HG03025 (cell line): ENCODE data around the gene MEGF6.

Source experiments
- ATAC-seq: cut with Tn5 transposase; IDR thresholded peaks from one replicate; pipeline ENCODE4 v1.9.1; 2021; ENCODE audit warnings: mild to moderate bottlenecking, moderate library complexity; ENCODE audit not compliant: unreplicated experiment, low FRiP score

The MEGF6 gene

DNA sequence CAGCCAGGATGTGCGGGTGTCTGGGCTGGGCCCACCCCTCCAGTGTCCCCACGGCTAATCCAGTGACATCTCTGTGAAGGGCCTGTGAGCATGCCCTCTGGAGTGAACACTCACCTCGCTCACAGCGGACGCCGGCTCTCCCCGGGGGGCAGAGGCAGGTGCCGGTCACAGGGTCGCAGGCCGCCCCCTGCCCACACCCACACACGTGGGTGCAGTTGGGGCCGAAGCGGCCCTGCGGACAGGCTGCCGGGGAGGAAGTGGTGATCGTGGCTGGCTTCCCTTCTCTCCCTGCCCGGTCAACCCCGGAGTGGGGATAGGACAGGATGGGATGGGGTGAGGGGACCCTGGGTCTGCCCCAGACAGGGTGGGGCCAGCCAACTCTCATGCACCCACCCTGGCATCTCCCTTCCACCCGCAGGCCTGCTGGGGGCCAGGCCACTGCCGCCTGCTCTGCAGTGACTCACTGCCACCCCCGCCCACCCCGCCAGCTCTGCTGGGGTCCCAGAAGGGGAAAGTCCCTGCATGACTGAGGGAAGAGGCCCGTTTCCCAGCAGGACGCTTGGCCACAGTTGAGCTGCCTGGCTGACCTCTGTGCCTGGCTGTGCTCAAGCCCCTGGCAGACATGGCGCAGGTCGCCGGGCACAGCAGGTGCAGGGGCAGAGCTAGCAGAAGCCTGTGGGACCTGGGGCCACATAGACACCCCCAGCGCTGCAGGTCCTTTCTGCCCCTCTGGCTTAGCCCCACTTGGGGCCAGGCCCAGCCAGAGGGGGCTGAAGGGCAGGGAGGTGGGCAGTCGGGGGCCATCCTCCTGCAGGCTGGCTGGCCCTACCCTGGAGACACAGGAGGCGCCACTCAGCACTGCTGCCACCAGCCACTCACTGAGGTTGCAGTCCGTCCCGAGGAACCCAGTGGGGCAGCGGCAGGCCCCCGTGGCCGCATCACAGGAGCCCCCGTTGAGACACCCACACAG lies 115.2 kb downstream of the MEGF6 start:
- ATAC-seq: no peak

- ATAC-seq: no peak
These were observed 116.7 kb downstream of the MEGF6 start for GRCh38 chr1:3494321-3495308.

- ATAC-seq: no peak
These were observed 118.6 kb downstream of the MEGF6 start for GRCh38 chr1:3492545-3493246.

GRCh38 chr1:3491291-3492246 lies 119.7 kb downstream of the MEGF6 start:
- peak; percentile 61 for ATAC-seq

DNA sequence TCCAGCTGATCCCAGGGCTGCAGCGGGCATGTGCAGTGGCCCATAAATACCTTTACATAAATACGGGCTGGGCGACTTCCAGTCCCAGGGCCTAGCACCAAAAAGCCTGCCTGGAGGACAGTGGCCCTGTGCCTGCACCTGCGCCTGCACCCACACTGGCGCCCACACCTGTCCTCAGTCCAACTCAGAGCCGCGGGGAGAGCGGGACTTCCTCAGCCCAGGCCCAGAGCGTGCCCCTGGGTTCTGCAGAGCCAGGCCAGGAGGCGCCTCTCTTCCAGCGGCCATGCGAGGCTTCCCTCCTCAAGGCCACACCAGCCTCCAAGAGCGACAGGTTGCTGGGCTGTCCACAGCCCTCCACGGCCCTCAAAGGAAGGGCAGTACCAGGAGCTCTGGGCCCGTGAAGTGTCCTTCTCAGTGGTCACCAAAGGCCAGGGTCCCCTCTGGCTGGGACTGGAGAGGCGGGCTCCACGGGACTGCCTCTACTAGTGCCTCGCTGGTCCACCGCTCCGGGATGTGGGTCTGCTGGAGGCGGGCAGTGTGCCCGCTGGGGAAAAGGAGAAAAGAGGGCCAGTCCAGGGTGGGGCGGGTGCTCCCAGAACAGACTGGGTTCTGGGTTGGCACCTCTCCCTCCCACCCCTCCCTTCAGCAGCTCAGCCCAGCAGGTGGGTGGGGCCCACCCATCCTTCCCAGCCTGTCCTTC lies 121.1 kb downstream of the MEGF6 start:
- ATAC-seq: no peak

DNA sequence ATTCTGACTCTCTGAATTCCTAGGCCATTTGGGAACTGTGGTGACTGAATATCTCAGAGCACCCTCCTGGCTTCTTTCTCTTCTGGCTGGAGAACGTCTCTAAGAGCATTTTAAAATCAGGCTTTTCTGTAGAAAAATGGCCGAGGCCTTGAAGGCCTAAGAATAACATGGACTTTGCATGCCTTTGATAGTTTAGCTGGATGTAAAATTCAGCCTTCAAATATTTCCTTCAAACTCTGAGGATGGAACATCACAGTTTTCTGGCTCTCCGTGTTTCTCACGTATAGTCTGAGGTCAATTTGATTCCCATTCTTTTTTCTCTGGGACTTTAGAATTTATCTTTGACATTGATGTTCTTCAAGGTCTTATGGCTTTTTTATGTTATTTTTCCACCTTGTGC lies 122.9 kb downstream of the MEGF6 start:
- no peak for ATAC-seq

DNA sequence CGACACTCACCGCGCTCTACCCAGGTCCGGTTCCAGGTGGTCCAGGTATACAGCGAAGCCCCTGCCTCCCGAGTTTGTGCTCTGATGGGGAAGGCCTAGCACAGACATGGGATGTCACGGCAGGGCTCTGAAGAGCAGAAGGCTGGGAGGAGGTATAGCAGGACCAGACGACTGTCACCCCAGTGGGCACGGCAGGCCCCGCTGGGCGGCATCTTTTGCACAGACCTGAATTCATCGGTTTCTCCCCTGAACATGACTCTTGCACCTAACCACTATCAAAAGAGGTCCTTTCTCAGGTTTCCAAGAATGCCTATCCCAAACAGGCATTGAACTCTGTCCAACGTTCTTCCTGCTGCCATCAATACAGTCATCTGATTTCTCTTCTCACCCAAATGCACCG lies 126.3 kb downstream of the MEGF6 start:
- ATAC-seq: no peak

GRCh38 chr1:3483801-3484444 lies 127.4 kb downstream of the MEGF6 start:
- ATAC-seq: no peak

GRCh38 chr1:3483380-3483779 lies 127.9 kb downstream of the MEGF6 start:
- no peak for ATAC-seq

GRCh38 chr1:3482378-3482849 lies 128.9 kb downstream of the MEGF6 start:
- ATAC-seq: no peak

DNA sequence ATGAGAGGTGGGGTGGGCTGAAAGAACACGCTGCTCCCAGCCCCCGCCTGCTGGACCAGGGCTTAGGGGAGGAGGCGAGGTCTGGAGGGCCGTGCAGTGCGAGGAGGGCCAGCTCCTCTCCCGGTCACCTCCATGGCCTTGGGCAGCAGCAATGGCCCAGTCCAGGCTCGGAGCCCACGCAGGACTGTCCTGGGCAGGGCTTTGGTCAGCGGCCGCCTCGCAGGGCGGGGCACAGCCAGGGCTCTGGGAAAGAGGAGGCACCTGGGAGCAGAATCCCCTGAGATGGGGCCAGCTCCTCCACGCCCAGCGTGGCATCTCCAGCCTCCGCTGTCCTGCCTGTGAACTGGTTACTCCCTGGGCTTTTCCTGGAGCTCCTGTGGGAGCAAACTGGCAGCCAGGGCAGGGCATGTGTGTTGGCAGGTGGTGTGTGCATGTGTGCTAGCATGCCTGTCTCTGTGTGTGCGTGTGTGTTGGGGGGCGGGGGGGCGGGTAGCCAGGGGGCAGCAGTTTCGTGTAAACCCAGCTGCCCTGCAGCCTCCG lies 129.4 kb downstream of the MEGF6 start:
- ATAC-seq: no peak

- ATAC-seq: no peak
These were observed 130.3 kb downstream of the MEGF6 start for GRCh38 chr1:3481046-3481445.

DNA sequence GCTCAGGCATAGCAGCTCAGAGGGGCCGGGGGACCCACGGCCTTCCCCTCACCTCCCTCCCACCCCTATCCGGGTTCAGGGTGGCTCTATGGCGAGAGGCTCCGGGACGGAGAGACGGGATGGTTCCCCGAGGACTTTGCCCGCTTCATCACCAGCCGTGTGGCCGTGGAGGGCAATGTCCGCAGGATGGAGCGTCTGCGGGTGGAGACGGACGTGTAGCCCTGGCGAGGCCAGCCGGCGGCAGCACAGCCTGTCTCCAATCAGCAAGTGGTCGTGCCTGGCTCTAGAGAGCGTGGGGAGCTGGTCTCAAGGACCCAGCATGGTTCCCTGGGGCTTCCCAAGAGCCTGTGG lies 131.0 kb downstream of the MEGF6 start:
- ATAC-seq: no peak

- no peak for ATAC-seq
These were observed 131.6 kb downstream of the MEGF6 start for GRCh38 chr1:3479511-3480368.

DNA sequence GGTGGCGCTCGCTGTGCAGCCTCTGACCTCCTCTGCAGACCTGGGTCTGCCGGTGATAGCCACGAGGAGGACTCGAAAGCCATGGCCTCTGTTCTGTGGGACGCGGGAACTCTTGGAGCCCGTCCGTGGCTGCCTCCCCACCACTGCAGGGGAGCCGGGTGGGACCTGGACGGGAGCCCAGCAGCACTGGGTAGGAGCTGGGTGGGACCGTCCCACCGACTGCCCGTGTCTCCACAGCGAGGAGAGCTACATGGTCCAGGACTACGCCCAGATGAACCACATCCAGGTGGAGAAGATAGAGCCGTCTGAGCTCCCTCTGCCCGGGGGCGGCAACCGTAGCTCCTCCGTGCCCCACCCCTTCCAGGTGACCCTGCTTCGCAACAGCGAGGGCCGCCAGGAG lies 133.1 kb downstream of the MEGF6 start:
- no peak for ATAC-seq

DNA sequence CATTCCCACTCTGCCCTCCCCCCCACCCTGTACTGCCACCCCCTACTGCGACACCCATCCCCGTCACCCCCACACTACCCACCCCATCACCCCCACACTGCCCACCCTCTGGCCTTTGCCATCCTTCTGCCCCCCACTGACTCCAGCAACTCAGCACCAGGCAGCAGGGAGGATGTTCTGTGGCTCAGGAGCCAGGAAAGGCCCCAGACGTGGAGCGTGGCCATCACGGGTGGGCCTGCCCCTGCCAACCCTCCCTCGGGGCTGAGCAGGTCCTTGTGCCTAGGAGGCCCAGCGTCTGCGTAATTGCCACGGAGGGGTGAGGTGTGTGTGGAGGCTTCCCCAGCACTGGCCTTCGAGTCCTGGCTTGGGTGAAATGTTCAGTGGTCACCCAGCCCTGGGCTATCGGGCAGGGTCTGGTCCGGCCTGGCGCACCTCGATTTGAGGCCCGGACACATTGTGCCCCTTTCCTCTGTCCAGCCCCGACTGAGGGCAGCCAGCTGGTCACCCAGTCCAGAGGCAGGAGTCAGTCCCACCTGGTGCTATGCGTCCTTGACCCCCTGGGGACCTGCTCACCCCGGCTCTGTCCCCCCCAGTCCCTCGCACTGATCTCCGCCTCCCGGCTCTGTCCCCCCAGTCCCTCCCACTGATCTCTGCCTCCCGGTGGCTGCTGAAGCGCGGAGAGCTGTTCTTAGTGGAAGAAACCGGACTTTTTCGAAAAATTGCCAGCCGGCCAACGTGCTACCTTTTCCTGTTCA lies 133.9 kb downstream of the MEGF6 start:
- no peak for ATAC-seq
